Neural cell (in vitro differentiated cells): ENCODE data around the gene KCNK10. TPM values are rescaled to one million over a fixed set of nuclear protein-coding genes. Genes with fewer than 3 reads are reported as not detected.
A peak's percentile ranks its signal among the peaks of the same experiment; 100 is the strongest.

Experiments
- H2AFZ ChIP-seq: fragments of 200-600, 300-800 bp; sonication (generic), shearing (Covaris generic); 2 replicates; pipeline ENCODE4 v1.6.0; 2014; ENCODE audit warnings: low read depth, mild to moderate bottlenecking, antibody characterized with exemption, low read length, moderate library complexity
- H3F3A ChIP-seq: fragments of 200-600 bp; shearing (Covaris generic); 2 replicates; pipeline ENCODE4 v1.6.1; 2016; ENCODE audit warnings: mild to moderate bottlenecking, moderate library complexity, mixed read lengths, antibody characterized with exemption, low read length; ENCODE audit not compliant: insufficient read depth, poor library complexity, severe bottlenecking
- H3K27ac ChIP-seq: fragments of 200-600, 300-800 bp; sonication (generic), shearing (Covaris generic); 2 replicates; pipeline ENCODE4 v1.5.1; 2014; ENCODE audit warnings: mild to moderate bottlenecking, low read length, moderate library complexity
- H3K27me3 ChIP-seq: fragments of 300-800, 200-600 bp; sonication (generic), shearing (Covaris generic); 2 replicates; pipeline ENCODE4 v1.6.0; 2014; ENCODE audit warnings: mild to moderate bottlenecking, low read depth, low read length, moderate library complexity; ENCODE audit not compliant: insufficient read depth
- H3K36me3 ChIP-seq: fragments of 300-800, 200-600 bp; sonication (generic), shearing (Covaris generic); 2 replicates; pipeline ENCODE4 v1.5.1; 2014; ENCODE audit warnings: mild to moderate bottlenecking, antibody characterized with exemption, low read length, moderate library complexity; ENCODE audit not compliant: insufficient read depth
- H3K4me2 ChIP-seq: fragments of 300-800, 200-600 bp; sonication (generic), shearing (Covaris generic); 2 replicates; pipeline ENCODE4 v1.6.0; 2014; ENCODE audit warnings: mild to moderate bottlenecking, low read length
- H3K4me3 ChIP-seq: fragments of 300-800, 200-600 bp; sonication (generic), shearing (Covaris generic); 2 replicates; pipeline ENCODE4 v1.5.1; 2014; ENCODE audit warnings: mild to moderate bottlenecking, low read length, moderate library complexity
- H3K79me2 ChIP-seq: fragments of 200-600 bp; shearing (Covaris generic); replicated peaks from 2 replicates; pipeline ENCODE4 v1.6.0; 2014; ENCODE audit warnings: mild to moderate bottlenecking, low read length, moderate library complexity; ENCODE audit not compliant: insufficient read depth
- H3K9ac ChIP-seq: fragments of 300-800, 200-600 bp; sonication (generic), shearing (Covaris generic); 2 replicates; pipeline ENCODE4 v1.6.1; 2016; ENCODE audit warnings: mild to moderate bottlenecking, low read length, mixed read lengths
- H3K9me2 ChIP-seq: fragments of 200-600 bp; shearing (Covaris generic); 2 replicates; pipeline ENCODE4 v1.6.1; 2016; ENCODE audit warnings: mild to moderate bottlenecking, low read length, mixed read lengths; ENCODE audit not compliant: insufficient read depth
- H3K9me3 ChIP-seq: fragments of 200-600, 300-800 bp; sonication (generic), shearing (Covaris generic); 2 replicates; pipeline ENCODE4 v1.6.1; 2016; ENCODE audit warnings: mild to moderate bottlenecking, mixed run types, low read length, moderate library complexity, mixed read lengths
- H4K20me1 ChIP-seq: fragments of 200-600 bp; shearing (Covaris generic); 2 replicates; pipeline ENCODE4 v1.6.1; 2016; ENCODE audit warnings: mild to moderate bottlenecking, mixed run types; ENCODE audit not compliant: insufficient read depth
- CTCF ChIP-seq: fragments of 450-650 bp; IDR thresholded peaks from 2 replicates; pipeline ENCODE4 v1.5.1; 2014; ENCODE audit warnings: antibody characterized with exemption, mild to moderate bottlenecking, moderate library complexity; ENCODE audit not compliant: poor library complexity, severe bottlenecking
- EP300 ChIP-seq: fragments of 450-650 bp; conservative IDR thresholded peaks from 2 replicates; pipeline ENCODE4 v1.6.1; 2014; ENCODE audit warnings: antibody characterized with exemption, mild to moderate bottlenecking, moderate library complexity; ENCODE audit not compliant: poor library complexity, severe bottlenecking
- EZH2 ChIP-seq: fragments of 200-600, 300-800 bp; shearing (Covaris generic), sonication (generic); IDR thresholded peaks from 2 replicates; pipeline ENCODE4 v1.6.1; 2014; ENCODE audit warnings: antibody characterized with exemption, low read length, borderline replicate concordance, mild to moderate bottlenecking; ENCODE audit not compliant: insufficient read depth, poor library complexity, severe bottlenecking
- POLR2AphosphoS5 ChIP-seq: IDR thresholded peaks from 2 replicates; pipeline ENCODE4 v1.6.1; 2012
- RAD21 ChIP-seq: fragments of 450-650 bp; conservative IDR thresholded peaks from 2 replicates; pipeline ENCODE4 v1.6.1; 2014; ENCODE audit warnings: antibody characterized with exemption, mild to moderate bottlenecking, moderate library complexity
- REST ChIP-seq: IDR thresholded peaks from 2 replicates; pipeline ENCODE4 v1.6.1; 2012; ENCODE audit warnings: borderline replicate concordance
- SMC3 ChIP-seq: fragments of 450-650 bp; conservative IDR thresholded peaks from 2 replicates; pipeline ENCODE4 v1.6.1; 2014; ENCODE audit warnings: antibody characterized with exemption, mild to moderate bottlenecking, moderate library complexity; ENCODE audit not compliant: poor library complexity
- TAF1 ChIP-seq: IDR thresholded peaks from 2 replicates; pipeline ENCODE4 v1.6.1; 2012; ENCODE audit warnings: low read depth
- polyA plus RNA-seq: library from polyadenylated mRNA; depleted of rRNA; stranded (reverse); fragments of >200 nt; gene quantifications from 2 replicates; pipeline ENCODE4 v1.2.3, GENCODE V29; 2014

KCNK10 gene
- polyA plus RNA-seq, 1 donor from 2014 or later, result 6.9 TPM

- Histone ChIP-seq H3K4me2 (no peak overlapping the region), H3F3A (peaks cover 4% of the 10 kb centered on the region), H3K27ac (no peak overlapping the region), H2AFZ (no peak overlapping the region), H3K9me3 (no peaks in the 10 kb centered on the region), H3K27me3 (peaks cover 19% of the 10 kb centered on the region), H3K4me3 (peak overlapping the region; percentile 63), H3K9ac (no peak overlapping the region), H3K9me2 (no peaks in the 10 kb centered on the region), H4K20me1 (no peaks in the 10 kb centered on the region), H3K36me3 (no peaks in the 10 kb centered on the region), H3K79me2 (peaks cover 14% of the 10 kb centered on the region)
- TF ChIP-seq POLR2AphosphoS5 (no peak), REST (no peak), SMC3 (no peak), TAF1 (no peak), EP300 (no peak), RAD21 (no peak), CTCF (no peak)
Measured at GRCh38 chr14:88325883-88326282, 2.8 kb upstream of the KCNK10 start.

GRCh38 chr14:88324930-88325329 is 1.9 kb upstream of the KCNK10 start:
- H2AFZ ChIP-seq, result no peak overlapping the region
- peak overlapping the region; percentile 89 for H3K4me3 ChIP-seq
- peaks cover 15% of the 10 kb centered on the region for H3K79me2 ChIP-seq
- no peak overlapping the region for H3K27ac ChIP-seq
- peaks cover 19% of the 10 kb centered on the region for H3K27me3 ChIP-seq
- H3K4me2 ChIP-seq, result peak overlapping the region; percentile 71
- peaks cover 4% of the 10 kb centered on the region for H3F3A ChIP-seq
- H3K36me3 ChIP-seq, result no peaks in the 10 kb centered on the region
- no peaks in the 10 kb centered on the region for H4K20me1 ChIP-seq
- H3K9me2 ChIP-seq, result no peaks in the 10 kb centered on the region
- no peak overlapping the region for H3K9ac ChIP-seq
- no peaks in the 10 kb centered on the region for H3K9me3 ChIP-seq
- TF ChIP-seq TAF1 (no peak), CTCF (no peak), EP300 (no peak), REST (no peak), EZH2 (no peak), RAD21 (no peak)
